Peyer's patch (tissue), 4 donors: ENCODE measurements around the gene RAB2B. TPM values are rescaled to one million over a fixed set of nuclear protein-coding genes. Genes with fewer than 3 reads are reported as not detected.

ENCODE experiments used
- DNase-seq, 3 donors: peaks; one replicate each; pipeline ENCODE4 v3.0.0-alpha.2; 2017 to 2019
- H3K27ac ChIP-seq, 4 donors: fragments of 200-600 bp; sonication (generic); one replicate each; pipeline ENCODE4 v1.5.1; 2016 to 2019
- H3K27me3 ChIP-seq, 2 donors: fragments of 200-600 bp; sonication (generic); one replicate each; pipeline ENCODE4 v1.5.1; 2019
- H3K36me3 ChIP-seq, 3 donors: fragments of 200-600 bp; sonication (generic); one replicate each; pipeline ENCODE4 v1.5.1; 2016 to 2019
- H3K4me1 ChIP-seq, 4 donors: fragments of 200-600 bp; sonication (generic); one replicate each; pipeline ENCODE4 v1.5.1; 2016 to 2019
- H3K4me3 ChIP-seq, 4 donors: fragments of 200-600 bp; sonication (generic); 1 replicate in 3 of 4; 2 replicates in 1 of 4; pipeline ENCODE4 v1.5.1; 2016 to 2019; ENCODE audit warnings: mild to moderate bottlenecking in 1 of 4
- H3K9me3 ChIP-seq, 4 donors: fragments of 200-600 bp; sonication (generic); one replicate each; pipeline ENCODE4 v1.5.1; 2016 to 2019; ENCODE audit warnings: mild to moderate bottlenecking in 1 of 4
- POLR2A ChIP-seq, 2 donors: fragments of 450-650 bp; IDR thresholded peaks; one replicate each; pipeline ENCODE4 v1.5.1; 2017; ENCODE audit warnings: antibody characterized with exemption in 2 of 2, mild to moderate bottlenecking in 2 of 2, moderate library complexity in 2 of 2
- small RNA-seq, 2 donors: library from RNA; depleted of rRNA; stranded (forward); fragments of <200 nt; gene quantifications; one replicate each; pipeline ENCODE3, GENCODE V24; 2016
- total RNA-seq, 4 donors: library from RNA; depleted of rRNA; stranded (reverse); fragments of >200 nt; gene quantifications; one replicate each; pipeline ENCODE4 v1.1.0, GENCODE V29; 2016
- TF ChIP-seq, protein P1 (sequence below), 6 experiments: fragments of 450-650 bp in 4 of 6; fragments of 200-600 bp in 2 of 6; sonication (generic) in 1 of 6; IDR thresholded peaks; one replicate each; pipeline ENCODE4 v1.5.1; 2017 to 2019; ENCODE audit warnings: antibody characterized with exemption in 6 of 6, mild to moderate bottlenecking in 3 of 6, moderate library complexity in 1 of 6

The RAB2B gene
- total RNA-seq, 4 donors from 2014 or later = 7.4 to 22.4 (median 20.8) TPM

- DNase-seq = no peak
- peaks cover 0 to 77% (median 4%) of the 10 kb centered on the region in 3 donors for H3K36me3 ChIP-seq
- TF ChIP-seq POLR2A (IDR thresholded peaks at IDR 0.05) = no peak
- TF ChIP-seq, protein P1, sequence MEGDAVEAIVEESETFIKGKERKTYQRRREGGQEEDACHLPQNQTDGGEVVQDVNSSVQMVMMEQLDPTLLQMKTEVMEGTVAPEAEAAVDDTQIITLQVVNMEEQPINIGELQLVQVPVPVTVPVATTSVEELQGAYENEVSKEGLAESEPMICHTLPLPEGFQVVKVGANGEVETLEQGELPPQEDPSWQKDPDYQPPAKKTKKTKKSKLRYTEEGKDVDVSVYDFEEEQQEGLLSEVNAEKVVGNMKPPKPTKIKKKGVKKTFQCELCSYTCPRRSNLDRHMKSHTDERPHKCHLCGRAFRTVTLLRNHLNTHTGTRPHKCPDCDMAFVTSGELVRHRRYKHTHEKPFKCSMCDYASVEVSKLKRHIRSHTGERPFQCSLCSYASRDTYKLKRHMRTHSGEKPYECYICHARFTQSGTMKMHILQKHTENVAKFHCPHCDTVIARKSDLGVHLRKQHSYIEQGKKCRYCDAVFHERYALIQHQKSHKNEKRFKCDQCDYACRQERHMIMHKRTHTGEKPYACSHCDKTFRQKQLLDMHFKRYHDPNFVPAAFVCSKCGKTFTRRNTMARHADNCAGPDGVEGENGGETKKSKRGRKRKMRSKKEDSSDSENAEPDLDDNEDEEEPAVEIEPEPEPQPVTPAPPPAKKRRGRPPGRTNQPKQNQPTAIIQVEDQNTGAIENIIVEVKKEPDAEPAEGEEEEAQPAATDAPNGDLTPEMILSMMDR (IDR thresholded peaks at IDR 0.05) = no peak
Observed at GRCh38 chr14:21428930-21429329, 47.8 kb downstream of the RAB2B start.

GRCh38 chr14:21426692-21427091 lies 50.1 kb downstream of the RAB2B start:
- no peak for DNase-seq
- no peaks in the 10 kb centered on the region for H3K4me1 ChIP-seq
- H3K27ac ChIP-seq = no peak overlapping the region
- no peaks in the 10 kb centered on the region for H3K27me3 ChIP-seq
- H3K4me3 ChIP-seq = no peak overlapping the region
- TF ChIP-seq POLR2A (IDR thresholded peaks at IDR 0.05) = no peak
- TF ChIP-seq, protein P1 (IDR thresholded peaks at IDR 0.05) = no peak
- H3K36me3 ChIP-seq = peaks cover 0 to 98% (median 4%) of the 10 kb centered on the region in 3 donors
- no peaks in the 10 kb centered on the region for H3K9me3 ChIP-seq

More at GRCh38 chr14:21428930-21429329, 47.8 kb downstream of the RAB2B start:
- H3K27ac ChIP-seq = no peak overlapping the region
- H3K9me3 ChIP-seq = no peaks in the 10 kb centered on the region
- no peak overlapping the region for H3K4me3 ChIP-seq
- H3K4me1 ChIP-seq = no peaks in the 10 kb centered on the region
- no peaks in the 10 kb centered on the region for H3K27me3 ChIP-seq

DNA sequence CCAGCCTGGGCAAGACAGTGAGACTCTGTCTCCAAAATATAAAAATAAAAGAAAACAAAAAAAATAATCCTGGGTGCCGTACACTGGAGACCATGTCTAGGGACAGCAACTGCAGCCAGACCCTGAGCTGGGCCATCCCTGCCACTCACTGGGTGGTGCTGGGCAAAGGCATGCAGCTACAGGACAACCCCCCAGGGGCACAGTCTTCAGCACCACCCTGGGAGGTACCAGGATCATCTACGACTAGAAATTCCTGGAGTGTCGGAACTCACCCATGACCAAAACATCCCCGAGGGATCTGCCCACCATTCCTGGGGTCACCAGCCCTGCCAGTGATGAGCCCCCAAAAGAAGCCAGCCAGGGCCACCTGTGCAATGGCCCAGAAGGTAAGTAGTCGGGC lies 57.2 kb downstream of the RAB2B start:
- Histone ChIP-seq H3K9me3 (no peaks in the 10 kb centered on the region), H3K27me3 (no peaks in the 10 kb centered on the region), H3K4me3 (no peak overlapping the region), H3K36me3 (peaks cover 0 to 95% (median 1%) of the 10 kb centered on the region in 3 donors), H3K4me1 (no peaks in the 10 kb centered on the region), H3K27ac (no peak overlapping the region)
- TF ChIP-seq, protein P1 (IDR thresholded peaks at IDR 0.05) = no peak
- TF ChIP-seq POLR2A (IDR thresholded peaks at IDR 0.05) = no peak
- DNase-seq = no peak

GRCh38 chr14:21415329-21415728 lies 61.4 kb downstream of the RAB2B start:
- Histone ChIP-seq H3K4me3 (no peak overlapping the region), H3K27me3 (no peaks in the 10 kb centered on the region), H3K27ac (no peak overlapping the region), H3K36me3 (peaks cover 0 to 95% (median 5%) of the 10 kb centered on the region in 3 donors), H3K4me1 (no peaks in the 10 kb centered on the region), H3K9me3 (no peaks in the 10 kb centered on the region)
- TF ChIP-seq, protein P1 (IDR thresholded peaks at IDR 0.05) = no peak
- TF ChIP-seq POLR2A (IDR thresholded peaks at IDR 0.05) = no peak
- DNase-seq = no peak

DNA sequence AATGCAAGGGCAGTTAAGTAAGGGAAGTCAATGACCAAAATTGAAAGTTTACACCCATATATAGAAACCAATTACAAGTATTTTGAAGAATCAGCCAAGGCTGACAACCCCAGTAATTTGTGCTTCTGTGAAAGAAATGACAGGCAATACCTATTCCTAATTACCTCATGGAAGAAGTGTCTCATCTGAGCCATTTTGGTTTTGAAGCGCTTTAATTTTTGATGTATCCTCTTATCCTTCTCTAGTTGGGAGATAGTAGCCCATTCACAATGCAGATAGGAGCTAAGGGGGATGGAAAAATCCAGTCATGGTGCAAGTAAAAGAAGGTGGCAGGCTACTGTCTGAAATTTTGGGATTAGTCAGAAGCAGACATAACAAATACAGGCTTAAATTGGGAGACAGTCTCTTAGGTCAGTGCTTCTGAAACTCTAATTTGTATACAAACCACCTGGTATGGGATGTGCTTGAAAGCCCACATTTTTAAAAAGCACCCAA lies 62.6 kb downstream of the RAB2B start:
- Histone ChIP-seq H3K36me3 (peaks cover 0 to 95% (median 5%) of the 10 kb centered on the region in 3 donors), H3K27ac (no peak overlapping the region), H3K4me1 (no peaks in the 10 kb centered on the region), H3K27me3 (no peaks in the 10 kb centered on the region), H3K9me3 (no peaks in the 10 kb centered on the region), H3K4me3 (no peak overlapping the region)
- DNase-seq = no peak
- TF ChIP-seq POLR2A (IDR thresholded peaks at IDR 0.05) = no peak
- TF ChIP-seq, protein P1 (IDR thresholded peaks at IDR 0.05) = no peak

Small RNA genes within 50 kb of the gene (small RNA-seq; reads per million reads assigned to genes)
- gene RN7SL650P = 0 reads per million in 2 donors

Other genes with a start within 250 kb of the RAB2B start
- gene HNRNPC, start 207.5 kb downstream of the RAB2B start, total RNA-seq = 100 to 1,000 TPM; 201 to 392 (median 259) TPM
- 1 to 10 TPM in 1 of 4 donors, under 1 TPM in 1, not detected in 2; 0.40 to 3.3 TPM for gene RPGRIP1, start 196.9 kb downstream of the RAB2B start, total RNA-seq
- gene SUPT16H, start 92.9 kb downstream of the RAB2B start, total RNA-seq = 10 to 100 TPM; 25.7 to 86.6 (median 37.5) TPM
- 100 to 1,000 TPM in 1 of 4 donors, 10 to 100 TPM in 3; 46.2 to 112 (median 78.4) TPM for gene CHD8, start 20.8 kb downstream of the RAB2B start, total RNA-seq
- 10 to 100 TPM; 31.4 to 74.5 (median 61.7) TPM for gene TOX4, start 236 bp upstream of the RAB2B start, total RNA-seq
- gene METTL3, start 34.4 kb upstream of the RAB2B start, total RNA-seq = 100 to 1,000 TPM in 1 of 4 donors, 10 to 100 TPM in 3; 32.9 to 130 (median 44.3) TPM
- 1 to 10 TPM; 1.4 to 5.0 (median 4.0) TPM for gene SALL2, start 49.4 kb upstream of the RAB2B start, total RNA-seq
- gene OR10G3, start 103.1 kb upstream of the RAB2B start, total RNA-seq = not detected
- gene OR10G2, start 158.0 kb upstream of the RAB2B start, total RNA-seq = not detected
- gene OR4E2, start 176.9 kb upstream of the RAB2B start, total RNA-seq = not detected
- gene OR4E1, start 196.9 kb upstream of the RAB2B start, total RNA-seq = not detected